Thymus (tissue), 11 donors: ENCODE results near the gene KRT6C. TPM values are rescaled to one million over a fixed set of nuclear protein-coding genes. Genes with fewer than 3 reads are reported as not detected.
"Not testable (repeated sequence)": the region's sequence is repeated elsewhere in the genome, so short reads cannot be mapped to it uniquely, and the experiment has no call there.

ENCODE experiments used
- DNase-seq, 9 donors: peaks; one replicate each; pipeline ENCODE4 v3.0.0-alpha.2; 2013; ENCODE audit warnings: low spot score in 9 of 9, low read depth in 6 of 9, missing footprints in 1 of 9
- H3K27ac ChIP-seq, 2 donors: one replicate each; pipeline ENCODE4 v1.5.1; 2013; ENCODE audit warnings: control low read depth in 1 of 2, low read depth in 1 of 2, low read length in 1 of 2, mild to moderate bottlenecking in 1 of 2, moderate library complexity in 1 of 2
- H3K27me3 ChIP-seq, 2 donors: one replicate each; pipeline ENCODE4 v1.5.1; 2013; ENCODE audit warnings: low read length in 1 of 2; ENCODE audit not compliant: control insufficient read depth in 2 of 2, insufficient read depth in 1 of 2
- H3K36me3 ChIP-seq, 2 donors: one replicate each; pipeline ENCODE4 v1.5.1; 2013; ENCODE audit warnings: low read length in 1 of 2, mild to moderate bottlenecking in 1 of 2, moderate library complexity in 1 of 2; ENCODE audit not compliant: control insufficient read depth in 2 of 2, insufficient read depth in 2 of 2
- H3K4me1 ChIP-seq, 2 donors: one replicate each; pipeline ENCODE4 v1.5.1; 2013; ENCODE audit warnings: low read length in 2 of 2; ENCODE audit not compliant: control insufficient read depth in 2 of 2, insufficient read depth in 2 of 2
- H3K4me3 ChIP-seq, 2 donors: one replicate each; pipeline ENCODE4 v1.5.1; 2013; ENCODE audit warnings: low read length in 2 of 2, control low read depth in 1 of 2, mild to moderate bottlenecking in 1 of 2
- H3K9me3 ChIP-seq, 2 donors: one replicate each; pipeline ENCODE4 v1.5.1; 2013; ENCODE audit warnings: low read length in 1 of 2, mild to moderate bottlenecking in 1 of 2; ENCODE audit not compliant: control insufficient read depth in 2 of 2, insufficient read depth in 1 of 2
- WGBS: extraction: QIAGEN DNeasy Blood & Tissue Kit; methylation state at CpG from one replicate; pipeline ENCODE4 v1.1.7; 2013; 5-methylcytosine and 5-hydroxymethylcytosine counted together
- polyA plus RNA-seq: library from polyadenylated mRNA; stranded (reverse); fragments of 200-250 nt; gene quantifications from one replicate; pipeline ENCODE4 v1.2.3, GENCODE V29; 2013
- total RNA-seq: library from RNA; stranded (reverse); fragments of 120-200 nt; gene quantifications from one replicate; pipeline ENCODE4 v1.2.4, GENCODE V29; 2013
- donor health status: healthy.

Gene KRT6C
- total and polyA plus RNA-seq, 2 donors, result 0.28 to 23.5 TPM

GRCh38 chr12:52448228-52448627 is 25.4 kb downstream of the KRT6C start:
- Histone ChIP-seq H3K9me3 (no peaks in the 10 kb centered on the region), H3K4me1 (no peaks in the 10 kb centered on the region), H3K27ac (no peak overlapping the region), H3K36me3 (no peaks in the 10 kb centered on the region), H3K27me3 (no peaks in the 10 kb centered on the region), H3K4me3 (no peak overlapping the region)
- no peak for DNase-seq
- WGBS, result 39% methylated on average over 3 of the region's 3 CpGs

GRCh38 chr12:52447196-52447595 is 26.4 kb downstream of the KRT6C start:
- DNase-seq, H3K36me3 ChIP-seq, H3K4me3 ChIP-seq, H3K4me1 ChIP-seq, H3K27ac ChIP-seq, H3K27me3 ChIP-seq, H3K9me3 ChIP-seq: not testable (repeated sequence)
- 92% methylated on average over 11 of the region's 11 CpGs for WGBS

- H3K4me3 ChIP-seq, result no peak overlapping the region
- peaks cover 0 to 4% of the 10 kb centered on the region in 2 donors for H3K27me3 ChIP-seq
- no peak overlapping the region for H3K27ac ChIP-seq
- DNase-seq, result no peak
- H3K9me3 ChIP-seq, result no peaks in the 10 kb centered on the region
- 65% methylated on average over 6 of the region's 6 CpGs for WGBS
- no peaks in the 10 kb centered on the region for H3K4me1 ChIP-seq
- no peaks in the 10 kb centered on the region for H3K36me3 ChIP-seq
Measured at GRCh38 chr12:52446367-52447045, 27.1 kb downstream of the KRT6C start.

- H3K36me3 ChIP-seq, result no peaks in the 10 kb centered on the region
- H3K4me3 ChIP-seq, result no peak overlapping the region
- peaks cover 0 to 4% of the 10 kb centered on the region in 2 donors for H3K27me3 ChIP-seq
- 70% methylated on average over 3 of the region's 3 CpGs for WGBS
- no peak for DNase-seq
- H3K4me1 ChIP-seq, result no peaks in the 10 kb centered on the region
- no peak overlapping the region for H3K27ac ChIP-seq
- no peaks in the 10 kb centered on the region for H3K9me3 ChIP-seq
Measured at GRCh38 chr12:52445876-52446275, 27.7 kb downstream of the KRT6C start.

- H3K27me3 ChIP-seq, result peaks cover 0 to 4% of the 10 kb centered on the region in 2 donors
- no peak for DNase-seq
- no peaks in the 10 kb centered on the region for H3K4me1 ChIP-seq
- WGBS, result 84% methylated on average over 10 of the region's 10 CpGs
- H3K27ac ChIP-seq, result no peak overlapping the region
- no peak overlapping the region for H3K4me3 ChIP-seq
- no peaks in the 10 kb centered on the region for H3K9me3 ChIP-seq
- no peaks in the 10 kb centered on the region for H3K36me3 ChIP-seq
Measured at GRCh38 chr12:52444647-52445595, 28.7 kb downstream of the KRT6C start.

GRCh38 chr12:52443966-52444365 is 29.6 kb downstream of the KRT6C start:
- no peaks in the 10 kb centered on the region for H3K36me3 ChIP-seq
- H3K9me3 ChIP-seq, result no peaks in the 10 kb centered on the region
- no peak for DNase-seq
- no peaks in the 10 kb centered on the region for H3K4me1 ChIP-seq
- no peak overlapping the region for H3K27ac ChIP-seq
- WGBS, result 96% methylated on average over 3 of the region's 3 CpGs
- H3K27me3 ChIP-seq, result peaks cover 0 to 4% of the 10 kb centered on the region in 2 donors
- no peak overlapping the region for H3K4me3 ChIP-seq

- peaks cover 0 to 5% of the 10 kb centered on the region in 2 donors for H3K27me3 ChIP-seq
- WGBS, result 51% methylated on average over 6 of the region's 6 CpGs
- no peaks in the 10 kb centered on the region for H3K4me1 ChIP-seq
Measured at GRCh38 chr12:52442600-52443061, 31.0 kb downstream of the KRT6C start.

GRCh38 chr12:52441320-52441911 is 32.2 kb downstream of the KRT6C start:
- no peaks in the 10 kb centered on the region for H3K9me3 ChIP-seq
- H3K4me1 ChIP-seq, result no peaks in the 10 kb centered on the region
- no peak overlapping the region for H3K27ac ChIP-seq
- H3K27me3 ChIP-seq, result peaks cover 0 to 6% of the 10 kb centered on the region in 2 donors
- no peaks in the 10 kb centered on the region for H3K36me3 ChIP-seq
- 78% methylated on average over 9 of the region's 9 CpGs for WGBS
- no peak for DNase-seq
- no peak overlapping the region for H3K4me3 ChIP-seq

More at GRCh38 chr12:52442600-52443061, 31.0 kb downstream of the KRT6C start:
- no peak for DNase-seq
- no peak overlapping the region for H3K4me3 ChIP-seq
- no peaks in the 10 kb centered on the region for H3K36me3 ChIP-seq
- H3K27ac ChIP-seq, result no peak overlapping the region
- H3K9me3 ChIP-seq, result no peaks in the 10 kb centered on the region
